NCI-H526 (cell line): Measurements from ENCODE around the gene SPEG.

ENCODE experiments used
- DNase-seq, 2 experiments: peaks; one replicate each; lab custom pipeline; 2025; lab: John Stamatoyannopoulos, UW

The SPEG gene

GRCh38 chr2:219514196-219514761 lies 79.6 kb downstream of the SPEG start, which contains the start of gene ASIC4:
ASIC4 (plus strand) TSS chr2:219514482; CDS start chr2:219514725, 243 bp downstream.
- DNase-seq: peak in 1 of 2 experiments; percentile 62

- no peak for DNase-seq
These were observed 80.2 kb downstream of the SPEG start for GRCh38 chr2:219514836-219515235.

- DNase-seq: peak; percentile 62 to 67
These were observed 81.4 kb downstream of the SPEG start for GRCh38 chr2:219515874-219516629.

GRCh38 chr2:219516888-219517287 lies 82.2 kb downstream of the SPEG start:
- peak; percentile 20 to 46 for DNase-seq

GRCh38 chr2:219517954-219518778 lies 83.5 kb downstream of the SPEG start:
- DNase-seq: no peak

GRCh38 chr2:219519526-219519916 lies 84.9 kb downstream of the SPEG start:
- no peak for DNase-seq

GRCh38 chr2:219520079-219520478 lies 85.4 kb downstream of the SPEG start:
- no peak for DNase-seq

- peak; percentile 15 to 66 for DNase-seq
These were observed 86.6 kb downstream of the SPEG start for GRCh38 chr2:219521066-219521880.

GRCh38 chr2:219522111-219523030 lies 87.7 kb downstream of the SPEG start:
- DNase-seq: peak; percentile 45 to 86

- peak; percentile 69 to 84 for DNase-seq
These were observed 88.5 kb downstream of the SPEG start for GRCh38 chr2:219523031-219523671.

- no peak for DNase-seq
These were observed 90.2 kb downstream of the SPEG start for GRCh38 chr2:219524817-219525216.

GRCh38 chr2:219525533-219526232 lies 91.0 kb downstream of the SPEG start:
- DNase-seq: no peak

GRCh38 chr2:219526320-219527075 lies 91.9 kb downstream of the SPEG start:
- no peak for DNase-seq

GRCh38 chr2:219527076-219527394 lies 92.4 kb downstream of the SPEG start:
- no peak for DNase-seq

GRCh38 chr2:219527472-219527871 lies 92.8 kb downstream of the SPEG start:
- no peak for DNase-seq

- peak; percentile 60 to 88 for DNase-seq
These were observed 95.7 kb downstream of the SPEG start for GRCh38 chr2:219530048-219530963.

GRCh38 chr2:219531639-219532377 lies 97.2 kb downstream of the SPEG start:
- DNase-seq: no peak
